Stimulated activated CD8-positive, alpha-beta memory T cell treated with anti-CD3 and anti-CD28 coated beads, Interleukin-7, amount 100 ng/mL, for 48 hours (primary cell): ENCODE measurements around the gene SLX4.

Source experiments
- DNase-seq, 2 donors: peaks; one replicate each; pipeline ENCODE4 v3.0.0-alpha.2; 2020; ENCODE audit warnings: low read depth in 1 of 2; ENCODE audit errors: extremely low read depth in 1 of 2

Gene SLX4

GRCh38 chr16:3602320-3602653 lies 9.1 kb downstream of the SLX4 start:
- DNase-seq, result no peak

GRCh38 chr16:3601614-3602319 lies 9.6 kb downstream of the SLX4 start:
- no peak for DNase-seq

- DNase-seq, result no peak
These were observed 11.5 kb downstream of the SLX4 start for GRCh38 chr16:3599922-3600321.

- DNase-seq, result no peak
These were observed 12.3 kb downstream of the SLX4 start for GRCh38 chr16:3599121-3599520.

DNA sequence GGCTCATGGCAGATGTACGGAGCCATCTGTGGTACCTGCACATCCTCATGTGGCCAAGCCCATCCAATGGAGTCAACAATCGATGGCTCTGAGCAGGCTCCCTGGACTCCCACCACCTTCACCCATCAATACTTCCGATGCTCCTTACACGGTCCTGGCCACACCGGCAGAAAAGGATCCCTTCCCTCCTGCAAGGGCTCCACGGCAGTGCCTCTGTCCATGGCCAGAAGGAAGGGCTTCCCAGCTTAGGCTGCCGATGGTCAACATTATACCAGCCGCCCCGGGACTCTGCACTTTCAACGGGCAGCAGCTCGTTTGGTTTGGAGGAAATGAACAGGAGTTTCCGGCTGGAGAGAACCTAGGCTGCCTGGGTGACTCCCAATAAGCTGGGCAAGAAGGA lies 13.2 kb downstream of the SLX4 start:
- no peak for DNase-seq

DNA sequence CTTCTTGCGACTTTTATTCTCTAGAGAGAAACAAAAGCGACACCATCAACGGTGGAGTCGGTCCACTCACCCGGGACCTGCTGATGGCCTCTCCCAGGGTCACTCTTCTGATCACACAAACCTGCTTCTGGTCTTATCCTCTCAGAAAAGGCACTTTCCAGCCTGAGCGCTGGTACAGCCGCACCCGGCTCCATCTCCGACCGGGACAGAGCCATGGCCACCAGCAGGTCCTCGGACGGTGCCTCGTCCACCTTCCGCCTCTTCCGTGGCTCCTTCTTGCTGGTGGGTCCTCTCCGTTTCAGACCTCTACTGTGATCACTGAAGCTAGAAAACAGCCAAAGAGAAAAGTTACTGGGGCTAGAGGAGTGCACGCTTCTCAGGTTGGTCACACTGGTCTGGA lies 13.7 kb downstream of the SLX4 start:
- no peak for DNase-seq

- DNase-seq, result no peak
These were observed 14.2 kb downstream of the SLX4 start for GRCh38 chr16:3597226-3597625.

- DNase-seq, result no peak
These were observed 15.1 kb downstream of the SLX4 start for GRCh38 chr16:3596101-3596861.

GRCh38 chr16:3595521-3596021 lies 15.8 kb downstream of the SLX4 start:
- no peak for DNase-seq

DNA sequence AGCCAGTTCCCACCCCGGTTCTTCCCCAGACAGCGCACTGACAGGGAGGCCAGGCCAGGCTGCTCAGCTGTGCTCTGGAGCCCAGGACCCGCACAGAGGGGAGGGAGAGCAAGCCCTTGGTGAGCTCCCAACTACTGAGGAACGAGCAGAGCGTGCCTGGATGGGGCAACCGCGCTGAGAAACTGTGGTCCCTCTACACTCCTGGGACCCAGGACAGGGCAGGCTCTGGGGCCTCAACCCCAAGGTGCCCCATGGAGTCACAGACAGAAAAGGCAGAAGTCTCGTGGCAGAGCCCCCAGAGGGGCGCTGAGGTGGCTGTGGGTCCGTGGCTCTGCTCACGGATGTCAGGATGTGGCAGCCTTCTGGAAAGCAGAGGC lies 16.3 kb downstream of the SLX4 start:
- DNase-seq, result no peak

DNA sequence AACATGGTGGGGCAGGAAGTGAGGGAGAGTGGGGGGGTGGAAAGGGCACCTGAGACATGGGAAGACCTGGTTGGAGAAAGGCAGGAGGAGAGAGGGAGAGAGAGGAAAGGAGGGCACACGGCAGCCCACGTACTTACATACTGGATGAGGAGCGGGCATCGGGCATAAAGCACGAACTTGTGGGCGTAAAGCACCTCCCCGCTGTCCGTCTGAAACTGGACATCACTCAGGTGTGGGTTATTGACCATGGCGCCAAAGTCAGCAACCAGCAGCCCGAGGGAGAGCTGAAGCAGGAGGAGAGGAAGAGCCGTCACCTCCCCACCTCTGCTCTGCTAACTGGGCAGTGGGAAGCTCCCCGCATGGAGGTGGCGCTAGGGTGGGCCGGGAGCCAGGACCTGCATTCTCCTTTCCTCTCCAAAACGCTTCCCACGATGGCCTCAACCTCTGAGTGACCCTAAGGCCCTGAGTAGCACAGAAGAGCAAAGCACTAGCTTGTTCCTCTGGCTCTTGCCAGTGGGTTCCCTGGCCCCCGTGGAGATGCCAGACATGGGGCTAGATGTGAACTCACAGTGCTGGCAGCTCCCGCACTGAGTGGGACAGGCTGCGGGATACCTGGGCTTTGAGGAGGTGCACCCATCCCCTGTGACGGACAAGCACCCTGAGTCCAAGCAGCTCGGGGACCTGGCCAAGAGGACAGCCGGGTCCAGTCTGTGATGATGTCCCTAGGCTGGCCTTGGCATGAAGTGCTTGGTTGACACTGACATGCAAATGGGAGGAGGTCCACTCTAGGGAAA lies 16.9 kb downstream of the SLX4 start:
- no peak for DNase-seq

- DNase-seq, result no peak
These were observed 18.8 kb downstream of the SLX4 start for GRCh38 chr16:3592559-3592958.

DNA sequence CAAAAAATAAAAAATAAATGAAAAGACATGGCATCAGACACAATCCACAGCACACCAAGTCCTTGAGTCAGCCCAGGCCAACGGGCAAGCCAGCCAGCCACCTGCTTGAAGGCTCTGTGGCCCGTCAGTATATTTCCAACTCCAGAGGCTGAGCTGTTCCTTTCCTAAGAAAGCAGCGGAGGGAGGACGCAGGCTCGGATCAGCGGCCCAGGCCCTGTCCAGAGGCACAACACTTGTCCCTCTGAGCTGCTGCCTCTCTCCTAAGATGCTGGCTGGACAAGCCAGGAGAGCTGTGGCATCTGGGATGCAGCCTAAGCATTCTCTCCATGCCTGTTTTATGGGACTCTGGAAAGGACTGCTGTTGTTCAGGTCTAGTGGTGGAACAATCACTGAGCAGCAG lies 19.4 kb downstream of the SLX4 start:
- no peak for DNase-seq

DNA sequence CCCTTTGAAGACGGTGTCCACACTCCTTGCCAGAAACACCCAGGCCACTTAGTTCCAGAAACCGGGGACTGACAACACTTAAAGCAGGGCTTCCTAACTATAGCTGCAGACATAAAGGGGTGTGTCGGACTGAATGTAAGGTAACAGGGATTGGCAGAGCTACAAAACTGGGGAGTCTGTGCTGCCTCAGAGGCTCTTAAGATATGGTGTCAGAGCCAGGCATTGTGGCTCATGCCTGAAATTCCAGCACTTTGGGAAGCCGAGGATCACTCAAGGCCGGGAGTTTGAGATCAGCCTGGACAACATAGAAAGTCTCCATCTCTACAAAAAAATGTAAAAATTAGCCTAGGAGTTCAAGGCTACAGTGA lies 20.0 kb downstream of the SLX4 start:
- DNase-seq, result no peak

DNA sequence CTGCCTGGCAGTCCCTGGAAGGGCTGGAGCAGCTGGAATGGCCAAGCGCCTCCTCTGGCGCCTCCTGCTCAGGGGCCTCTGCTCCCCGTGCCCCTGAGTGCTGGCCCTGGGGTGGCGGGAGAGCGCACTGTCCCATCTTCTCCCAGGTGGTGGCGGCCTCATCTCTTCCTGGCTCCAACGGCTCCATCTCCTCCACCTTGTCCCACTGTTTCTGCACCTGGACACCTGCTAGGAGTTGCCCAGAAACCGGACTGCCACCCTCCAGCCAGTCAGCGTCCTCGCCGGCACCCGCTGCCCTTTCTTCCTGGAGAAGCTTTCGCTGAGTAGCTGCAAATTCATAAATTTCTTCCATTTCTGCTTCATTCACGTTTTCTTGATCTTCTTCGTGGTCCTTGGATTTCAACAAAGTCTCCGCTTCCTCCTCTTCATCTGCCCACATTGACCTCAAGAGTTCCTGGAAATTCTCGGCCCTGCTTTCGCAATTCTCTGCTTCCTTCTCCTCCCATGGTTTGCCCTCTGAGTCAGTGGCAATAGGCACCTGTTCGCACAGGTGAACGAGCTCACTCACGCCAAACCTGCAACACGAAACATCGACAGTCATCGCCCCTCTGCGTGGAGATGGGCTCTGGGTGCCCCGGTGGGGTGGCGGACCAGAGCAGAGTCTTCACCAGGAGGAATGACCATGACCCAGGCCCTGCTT lies 20.5 kb downstream of the SLX4 start:
- no peak for DNase-seq

- no peak for DNase-seq
These were observed 21.3 kb downstream of the SLX4 start for GRCh38 chr16:3589991-3590701.

- no peak for DNase-seq
These were observed 21.9 kb downstream of the SLX4 start for GRCh38 chr16:3589441-3589921.

DNA sequence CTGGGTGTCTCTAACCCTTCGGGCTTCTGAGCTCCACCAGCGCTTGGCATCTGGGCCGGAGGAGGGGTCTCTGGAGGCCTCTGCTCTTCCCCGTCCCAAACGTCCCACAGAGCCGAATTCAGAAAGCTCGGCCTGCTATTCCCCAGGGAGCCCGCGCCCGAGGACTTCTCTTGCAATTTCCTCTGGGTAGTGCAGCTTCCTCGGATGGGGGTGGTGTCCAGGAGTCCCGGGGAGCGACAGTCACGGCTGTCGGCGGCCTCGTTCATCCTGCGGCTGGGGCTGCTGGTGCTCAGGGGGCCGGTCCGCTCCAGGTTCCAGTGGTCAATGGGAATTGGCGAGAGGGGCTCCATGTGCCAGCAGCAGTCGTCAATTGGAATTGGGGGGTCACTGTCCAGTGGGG lies 22.4 kb downstream of the SLX4 start:
- DNase-seq, result no peak

- DNase-seq, result no peak
These were observed 23.8 kb downstream of the SLX4 start for GRCh38 chr16:3587547-3588110.

DNA sequence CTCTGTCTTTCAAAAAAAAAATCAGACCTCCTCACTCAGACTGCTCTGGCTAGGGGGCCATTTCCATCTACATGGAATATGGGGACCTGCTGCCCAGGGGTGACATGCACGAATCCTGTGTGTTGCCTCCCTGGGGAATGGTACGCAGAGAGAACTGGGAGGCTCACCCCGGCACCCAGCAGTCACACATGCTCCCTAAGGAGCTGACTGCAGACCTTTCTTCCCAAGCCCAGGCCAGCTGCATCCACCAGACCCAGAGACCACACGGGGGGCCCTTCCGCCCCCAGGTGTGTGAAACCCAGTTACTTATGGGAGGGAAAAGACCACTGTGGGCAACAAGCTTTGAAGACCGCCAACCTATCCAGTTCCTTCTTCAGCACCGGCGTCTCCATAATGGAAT lies 27.0 kb downstream of the SLX4 start:
- no peak for DNase-seq
